Sigmoid colon (tissue), 4 donors: ENCODE results near the gene PRKN.

Experiments
- CTCF ChIP-seq, 4 experiments: fragments of 450-650 bp in 3 of 4; fragments of 200-600 bp in 1 of 4; IDR thresholded peaks; one replicate each; pipeline ENCODE4 v1.5.1; 2016 to 2019; ENCODE audit warnings: antibody characterized with exemption in 4 of 4, mild to moderate bottlenecking in 3 of 4, moderate library complexity in 2 of 4
- EP300 ChIP-seq, 4 donors: sonication (generic); formaldehyde crosslinking; IDR thresholded peaks; one replicate each; pipeline ENCODE4 v1.6.1; 2017; ENCODE audit warnings: antibody characterized with exemption in 4 of 4
- POLR2A ChIP-seq, 2 donors: fragments of 450-650 bp; IDR thresholded peaks; one replicate each; pipeline ENCODE4 v1.6.1; 2016; ENCODE audit warnings: antibody characterized with exemption in 2 of 2, mild to moderate bottlenecking in 2 of 2, moderate library complexity in 2 of 2
- POLR2AphosphoS5 ChIP-seq, 4 donors: sonication (generic); formaldehyde crosslinking; IDR thresholded peaks; one replicate each; pipeline ENCODE4 v1.6.1; 2017; ENCODE audit warnings: antibody characterized with exemption in 4 of 4

GRCh38 chr6:162200041-162200440 lies 527.5 kb downstream of the PRKN start:
- TF ChIP-seq CTCF (IDR thresholded peaks at IDR 0.05) (no peak), POLR2A (IDR thresholded peaks at IDR 0.05) (no peak), EP300 (IDR thresholded peaks at IDR 0.05) (no peak), POLR2AphosphoS5 (IDR thresholded peaks at IDR 0.05) (no peak)
